ENCODE data around the gene TTLL8.

- TF ChIP-seq CTCF (IDR thresholded peaks at IDR 0.05): no peak
- TF ChIP-seq POLR2A (IDR thresholded peaks at IDR 0.05): no peak
These were observed 13.5 kb upstream of the TTLL8 start for GRCh38 chr22:50071432-50072166.
